GM12875 (cell line): Measurements from ENCODE around the gene CTSW.

Source experiments
- H3K4me3 ChIP-seq: one replicate; pipeline ENCODE4 v1.5.1; 2011; ENCODE audit warnings: low read depth, low read length, control low read depth
- TF ChIP-seq, protein P1 (sequence below): IDR thresholded peaks from 2 replicates; pipeline ENCODE4 v1.5.1; 2011; ENCODE audit warnings: low read depth, mild to moderate bottlenecking, control low read depth, inconsistent platforms, low read length, moderate library complexity, borderline replicate concordance; ENCODE audit not compliant: insufficient read depth

Gene CTSW

DNA sequence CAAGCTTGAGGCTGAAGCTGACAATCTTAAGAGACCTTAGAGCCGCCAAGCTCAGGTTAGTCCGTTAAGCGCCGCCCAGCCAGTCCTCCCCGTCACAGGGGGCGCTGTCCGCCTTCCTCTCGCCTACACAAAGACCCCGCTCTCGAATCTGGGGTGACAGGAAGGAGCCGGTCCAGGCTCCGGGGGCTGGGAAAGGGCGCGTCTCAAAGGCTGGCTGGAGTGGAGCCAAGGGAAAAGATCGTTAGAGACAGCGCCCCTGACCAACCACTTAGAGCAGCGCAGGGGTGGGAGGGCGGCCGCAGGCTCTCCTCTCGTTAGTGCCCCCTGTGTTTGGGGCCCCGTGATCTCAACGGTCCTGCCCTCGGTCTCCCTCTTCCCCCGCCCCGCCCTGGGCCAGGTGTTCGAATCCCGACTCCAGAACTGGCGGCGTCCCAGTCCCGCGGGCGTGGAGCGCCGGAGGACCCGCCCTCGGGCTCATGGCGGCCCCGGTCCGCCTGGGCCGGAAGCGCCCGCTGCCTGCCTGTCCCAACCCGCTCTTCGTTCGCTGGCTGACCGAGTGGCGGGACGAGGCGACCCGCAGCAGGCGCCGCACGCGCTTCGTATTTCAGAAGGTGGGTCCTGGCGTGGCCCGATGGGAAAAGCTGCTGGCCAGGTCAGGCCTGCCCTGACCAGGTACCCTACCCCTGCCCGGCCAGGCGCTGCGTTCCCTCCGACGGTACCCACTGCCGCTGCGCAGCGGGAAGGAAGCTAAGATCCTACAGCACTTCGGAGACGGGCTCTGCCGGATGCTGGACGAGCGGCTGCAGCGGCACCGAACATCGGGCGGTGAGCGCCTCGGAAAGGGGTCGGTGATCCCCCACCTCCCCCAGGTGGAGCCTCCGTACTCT lies 19.1 kb upstream of the CTSW start, which contains the start of gene MUS81:
Gene MUS81, plus strand, starts transcription at position 156 of the 887 bp plus-strand sequence. Its CDS starts 321 bp downstream, at position 477.
- TF ChIP-seq, protein P1, sequence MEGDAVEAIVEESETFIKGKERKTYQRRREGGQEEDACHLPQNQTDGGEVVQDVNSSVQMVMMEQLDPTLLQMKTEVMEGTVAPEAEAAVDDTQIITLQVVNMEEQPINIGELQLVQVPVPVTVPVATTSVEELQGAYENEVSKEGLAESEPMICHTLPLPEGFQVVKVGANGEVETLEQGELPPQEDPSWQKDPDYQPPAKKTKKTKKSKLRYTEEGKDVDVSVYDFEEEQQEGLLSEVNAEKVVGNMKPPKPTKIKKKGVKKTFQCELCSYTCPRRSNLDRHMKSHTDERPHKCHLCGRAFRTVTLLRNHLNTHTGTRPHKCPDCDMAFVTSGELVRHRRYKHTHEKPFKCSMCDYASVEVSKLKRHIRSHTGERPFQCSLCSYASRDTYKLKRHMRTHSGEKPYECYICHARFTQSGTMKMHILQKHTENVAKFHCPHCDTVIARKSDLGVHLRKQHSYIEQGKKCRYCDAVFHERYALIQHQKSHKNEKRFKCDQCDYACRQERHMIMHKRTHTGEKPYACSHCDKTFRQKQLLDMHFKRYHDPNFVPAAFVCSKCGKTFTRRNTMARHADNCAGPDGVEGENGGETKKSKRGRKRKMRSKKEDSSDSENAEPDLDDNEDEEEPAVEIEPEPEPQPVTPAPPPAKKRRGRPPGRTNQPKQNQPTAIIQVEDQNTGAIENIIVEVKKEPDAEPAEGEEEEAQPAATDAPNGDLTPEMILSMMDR: peak; percentile 87
- peak within 1 kb of the TSS; percentile 93 for H3K4me3 ChIP-seq

DNA sequence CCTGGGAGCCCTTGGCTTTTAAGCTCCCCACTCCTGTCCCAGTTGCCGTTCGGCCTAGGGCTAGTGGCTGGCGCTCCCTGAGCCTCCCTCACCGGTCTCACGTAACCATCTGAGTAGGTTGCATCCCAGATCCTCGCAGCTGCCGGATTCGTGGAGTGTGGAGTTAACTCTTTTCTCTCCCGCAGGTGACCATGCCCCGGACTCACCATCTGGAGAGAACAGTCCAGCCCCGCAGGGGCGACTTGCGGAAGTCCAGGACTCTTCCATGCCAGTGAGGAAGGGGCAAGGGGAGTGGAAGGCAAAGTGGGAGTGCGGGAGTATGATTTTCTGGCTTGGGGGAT lies 18.5 kb upstream of the CTSW start:
- TF ChIP-seq, protein P1: no peak
- H3K4me3 ChIP-seq: peak overlapping the region; percentile 89

DNA sequence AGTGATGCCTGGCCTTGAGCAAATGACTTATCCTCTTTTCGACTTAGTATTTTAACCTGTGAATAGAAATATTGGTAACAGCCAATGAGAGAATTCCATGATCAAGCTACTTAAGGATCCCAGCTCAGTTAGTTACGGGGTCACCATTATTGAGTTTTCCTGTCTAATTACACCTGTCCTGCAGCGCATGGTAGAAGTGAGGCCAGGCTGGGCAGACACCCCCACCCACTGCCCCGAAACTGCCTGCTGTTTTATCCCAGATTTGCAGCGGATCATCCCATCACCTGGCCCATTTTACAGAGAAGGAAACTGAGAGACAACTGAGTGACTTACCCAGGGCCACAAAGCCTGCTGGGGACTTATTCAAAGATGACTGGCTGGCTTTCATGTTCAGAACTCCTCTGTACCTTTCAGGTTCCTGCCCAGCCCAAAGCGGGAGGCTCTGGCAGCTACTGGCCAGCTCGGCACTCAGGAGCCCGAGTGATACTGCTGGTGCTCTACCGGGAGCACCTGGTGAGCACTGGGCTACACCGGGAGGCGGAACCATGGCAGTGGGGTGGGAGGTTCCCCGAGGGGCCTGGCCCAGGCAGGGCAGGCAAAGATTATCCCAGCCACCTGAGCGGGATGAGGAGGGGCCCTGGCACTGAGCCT lies 18.0 kb upstream of the CTSW start:
- peak overlapping the region; percentile 89 for H3K4me3 ChIP-seq
- TF ChIP-seq, protein P1: no peak

DNA sequence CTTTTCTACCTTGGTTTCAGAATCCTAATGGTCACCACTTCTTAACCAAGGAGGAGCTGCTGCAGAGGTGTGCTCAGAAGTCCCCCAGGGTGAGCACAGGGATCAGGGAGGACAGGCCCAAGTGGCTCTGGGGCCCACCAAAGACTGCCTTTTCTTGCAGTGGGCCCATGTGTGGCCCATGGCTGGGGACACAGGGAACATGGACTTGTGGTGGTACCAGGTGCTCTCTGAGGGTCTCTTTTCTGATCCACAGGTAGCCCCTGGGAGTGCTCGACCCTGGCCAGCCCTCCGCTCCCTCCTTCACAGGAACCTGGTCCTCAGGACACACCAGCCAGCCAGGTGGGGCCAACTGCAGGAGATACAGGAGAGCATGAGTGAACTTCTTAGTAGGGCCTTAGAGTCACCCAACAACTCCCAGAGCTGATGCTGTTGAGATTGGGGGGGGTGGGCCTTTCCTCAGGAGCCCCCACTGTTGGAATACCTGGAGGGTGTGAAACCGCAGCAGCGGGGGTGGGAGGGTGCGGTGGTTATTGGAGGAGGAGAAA lies 17.4 kb upstream of the CTSW start:
- TF ChIP-seq, protein P1: no peak
- no peak overlapping the region for H3K4me3 ChIP-seq

DNA sequence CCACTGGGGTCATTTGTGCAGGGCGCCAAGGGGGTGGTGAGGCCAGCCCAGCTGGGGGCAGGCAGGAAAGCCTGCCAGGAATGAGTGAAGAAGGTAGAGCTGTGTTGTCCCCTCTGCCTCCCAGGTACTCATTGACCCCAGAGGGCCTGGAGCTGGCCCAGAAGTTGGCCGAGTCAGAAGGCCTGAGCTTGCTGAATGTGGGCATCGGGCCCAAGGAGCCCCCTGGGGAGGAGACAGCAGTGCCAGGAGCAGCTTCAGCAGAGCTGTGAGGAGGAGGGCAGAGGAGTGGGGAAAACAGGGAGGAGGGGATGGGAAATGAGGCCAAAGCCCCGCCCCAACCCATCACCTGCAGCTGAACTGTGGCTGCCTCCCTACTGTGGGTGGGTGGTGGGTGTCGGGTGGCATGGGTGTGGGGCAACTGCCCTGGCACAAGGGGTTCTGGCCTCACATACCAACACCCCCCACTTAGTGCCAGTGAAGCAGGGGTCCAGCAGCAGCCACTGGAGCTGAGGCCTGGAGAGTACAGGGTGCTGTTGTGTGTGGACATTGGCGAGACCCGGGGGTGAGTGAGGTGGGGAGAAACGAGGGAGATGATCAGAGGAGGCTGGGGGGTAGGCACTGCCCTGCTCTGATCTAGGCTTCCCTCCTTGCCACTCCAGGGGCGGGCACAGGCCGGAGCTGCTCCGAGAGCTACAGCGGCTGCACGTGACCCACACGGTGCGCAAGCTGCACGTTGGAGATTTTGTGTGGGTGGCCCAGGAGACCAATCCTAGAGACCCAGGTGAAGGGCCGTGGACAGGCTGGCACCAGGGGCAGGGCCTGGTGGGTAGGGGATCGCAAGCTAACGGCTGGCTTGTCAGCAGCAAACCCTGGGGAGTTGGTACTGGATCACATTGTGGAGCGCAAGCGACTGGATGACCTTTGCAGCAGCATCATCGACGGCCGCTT lies 16.4 kb upstream of the CTSW start:
- no peak overlapping the region for H3K4me3 ChIP-seq
- TF ChIP-seq, protein P1: no peak

DNA sequence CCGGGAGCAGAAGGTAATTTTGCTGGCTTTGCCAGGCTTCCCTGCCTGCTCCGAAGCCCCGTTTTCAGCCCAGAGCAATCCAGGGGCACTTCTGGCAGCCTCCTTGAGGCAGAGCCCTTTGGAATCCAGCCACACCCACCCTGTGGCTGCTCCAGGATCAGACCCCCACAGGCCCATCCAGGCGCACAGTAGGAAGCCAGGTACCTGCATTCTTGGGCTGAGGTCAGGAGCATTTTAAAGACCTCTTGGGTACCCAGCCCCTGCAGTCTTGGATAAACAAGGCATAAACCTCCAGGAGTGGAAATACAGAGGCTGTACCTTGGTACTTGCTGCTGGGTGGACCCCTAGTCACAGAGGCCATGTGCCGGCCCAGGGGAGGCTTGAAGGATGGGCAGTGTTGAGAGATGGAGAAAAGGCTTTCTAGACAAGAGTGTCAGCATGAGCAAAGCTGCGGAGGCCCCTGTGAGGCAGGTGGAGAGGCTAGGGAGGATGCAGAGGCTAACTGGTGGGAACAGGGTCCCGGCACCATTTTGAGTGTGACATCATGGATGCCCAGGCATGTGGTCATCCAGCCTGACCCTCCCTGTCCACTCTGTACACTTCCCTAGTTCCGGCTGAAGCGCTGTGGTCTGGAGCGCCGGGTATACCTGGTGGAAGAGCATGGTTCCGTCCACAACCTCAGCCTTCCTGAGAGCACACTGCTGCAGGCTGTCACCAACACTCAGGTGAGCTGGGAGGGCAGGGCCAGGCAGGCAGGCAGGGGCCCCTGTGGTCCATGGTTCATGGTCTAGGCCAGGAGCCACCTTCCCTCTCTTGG lies 15.5 kb upstream of the CTSW start:
- TF ChIP-seq, protein P1: no peak
- H3K4me3 ChIP-seq: no peak overlapping the region
